ENCODE data around the gene TIMP4. TPM values are rescaled to one million over a fixed set of nuclear protein-coding genes. Genes with fewer than 3 reads are reported as not detected.

The TIMP4 gene
- polyA plus RNA-seq (2012; rRNA removed) = not detected in 2 replicates
- polyA plus RNA-seq (2012; cell fraction: cytosol; rRNA removed) = not detected in 2 replicates
- not detected in 2 replicates for polyA plus RNA-seq (2012; cell fraction: nucleus; rRNA removed)

DNA sequence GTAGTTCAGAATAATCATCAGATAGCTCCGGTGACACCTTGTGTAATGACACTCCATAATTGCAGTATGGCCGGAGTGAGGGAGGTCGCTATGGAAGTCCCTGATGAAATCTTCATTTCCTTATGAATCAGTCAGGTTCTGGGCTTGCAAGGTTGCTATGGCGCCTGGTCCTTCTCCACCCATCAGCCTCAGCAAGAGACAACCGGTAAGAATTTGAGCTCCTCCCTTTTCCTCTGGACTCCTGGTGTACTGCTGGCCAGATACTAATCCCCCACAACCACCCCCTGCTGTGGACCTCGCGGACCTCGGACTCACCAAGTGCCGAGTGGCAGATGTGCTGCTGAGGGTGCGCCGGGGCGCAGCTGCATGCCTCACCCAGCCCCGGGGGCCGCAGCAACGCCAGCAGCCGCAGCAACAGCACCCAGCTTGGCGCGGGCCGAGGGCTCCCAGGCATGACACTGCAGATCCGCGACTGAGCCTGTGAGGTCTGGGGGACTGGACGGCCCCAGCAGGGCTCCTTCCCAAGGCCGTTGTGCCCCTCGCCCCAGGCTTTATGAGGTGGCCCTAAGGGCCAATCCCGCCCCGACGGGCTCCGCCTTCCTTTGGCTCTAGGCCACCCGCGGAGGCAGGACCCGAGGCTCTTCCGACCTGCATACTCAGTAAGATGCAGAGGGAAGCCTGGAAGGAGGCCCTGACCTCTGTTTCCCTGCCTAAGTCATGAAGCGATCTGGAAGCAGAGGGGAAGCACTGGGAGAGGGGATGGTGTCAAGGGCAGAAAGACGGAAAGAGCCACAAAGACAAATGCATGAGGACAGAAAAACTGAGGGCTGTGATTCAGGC, at the start of gene TIMP4:
TSS of gene TIMP4 (minus strand) at position 526 of the 840 bp plus-strand sequence. CDS start at position 454, 72 bp downstream.
- Histone ChIP-seq H3K9ac (no peak within 1 kb of the TSS), H3K4me3 (ENCODE audit: low read depth in 2 of 2, low read length in 1 of 2) (no peak within 1 kb of the TSS), H3K9me3 (no peaks in the 10 kb centered on the region), H3K27me3 (ENCODE audit: insufficient read depth) (no peaks in the 10 kb centered on the region), H3K36me3 (replicated peaks in 1 of 2; ENCODE audit: control insufficient read depth in 1 of 2, insufficient read depth in 2 of 2, low read length in 1 of 2) (no peaks in the 10 kb centered on the region), H3F3A (replicated peaks; ENCODE audit: insufficient read depth) (peaks cover 4% of the 10 kb centered on the region), H3K79me2 (ENCODE audit: insufficient read depth) (no peaks in the 10 kb centered on the region), H3K4me2 (no peak within 1 kb of the TSS), H2AFZ (ENCODE audit: low read depth) (no peak within 1 kb of the TSS), H3K27ac (ENCODE audit: low read depth in 2 of 2, low read length in 1 of 2) (no peak within 1 kb of the TSS), H4K20me1 (ENCODE audit: insufficient read depth) (no peaks in the 10 kb centered on the region), H3K4me1 (ENCODE audit: control insufficient read depth in 1 of 2, insufficient read depth in 2 of 2, low read depth in 1 of 2, low read length in 1 of 2) (no peaks in the 10 kb centered on the region; a peak in 1 of 4 replicates), H3K9me2 (no peaks in the 10 kb centered on the region)
- ChIA-PET CTCF (interaction anchor here (1.5 to 2.3 kb wide), 3 partner anchors 15 to 24 kb away, joined by 3 to 7 read pairs (median 7); no protein-coding TSS in a partner anchor), POLR2A (no interaction called here)
- WGBS (ENCODE audit: low lambda C conversion rate) = 79% methylated on average over 11 of the region's 34 CpGs
- no peak for TF ChIP-seq JUND (IDR thresholded peaks at IDR 0.05)
- no peak for TF ChIP-seq GATA2 (CRISPR knock-in tag; IDR thresholded peaks at IDR 0.05)
- TF ChIP-seq GABPA (IDR thresholded peaks at IDR 0.05; ENCODE audit: low read depth) = no peak
- no peak for TF ChIP-seq PBX3 (IDR thresholded peaks at IDR 0.05)
- TF ChIP-seq, protein P1, sequence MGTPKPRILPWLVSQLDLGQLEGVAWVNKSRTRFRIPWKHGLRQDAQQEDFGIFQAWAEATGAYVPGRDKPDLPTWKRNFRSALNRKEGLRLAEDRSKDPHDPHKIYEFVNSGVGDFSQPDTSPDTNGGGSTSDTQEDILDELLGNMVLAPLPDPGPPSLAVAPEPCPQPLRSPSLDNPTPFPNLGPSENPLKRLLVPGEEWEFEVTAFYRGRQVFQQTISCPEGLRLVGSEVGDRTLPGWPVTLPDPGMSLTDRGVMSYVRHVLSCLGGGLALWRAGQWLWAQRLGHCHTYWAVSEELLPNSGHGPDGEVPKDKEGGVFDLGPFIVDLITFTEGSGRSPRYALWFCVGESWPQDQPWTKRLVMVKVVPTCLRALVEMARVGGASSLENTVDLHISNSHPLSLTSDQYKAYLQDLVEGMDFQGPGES (IDR thresholded peaks at IDR 0.05; ENCODE audit: low read depth, low read length) = no peak
- TF ChIP-seq NFIC (IDR thresholded peaks at IDR 0.05; ENCODE audit: borderline replicate concordance) = no peak
- no peak for TF ChIP-seq FOXJ3 (CRISPR knock-in tag; IDR thresholded peaks at IDR 0.05)
- no peak for TF ChIP-seq RFX5 (IDR thresholded peaks at IDR 0.05; ENCODE audit: low read length)
- no peak for TF ChIP-seq USF1 (IDR thresholded peaks at IDR 0.05; ENCODE audit: borderline replicate concordance, low read depth)
- DNase-seq = no peak

DNA sequence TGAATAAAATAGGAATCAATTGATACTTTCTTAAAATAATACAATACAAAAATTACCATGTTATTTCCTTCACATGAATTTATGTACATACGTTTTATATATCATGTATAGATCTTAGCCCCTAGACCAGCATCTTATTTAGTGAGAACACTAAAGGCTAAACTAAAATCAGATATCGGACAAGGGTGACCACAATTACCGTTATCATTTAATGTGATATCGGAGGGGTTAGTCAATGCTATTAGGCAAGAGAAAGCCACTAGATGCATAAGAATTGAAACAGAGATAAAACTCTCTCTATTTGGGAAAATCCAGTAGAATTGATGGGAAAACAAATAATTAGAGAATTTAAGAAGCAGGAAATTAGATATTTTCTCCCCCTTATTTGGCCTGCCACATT, 46.5 kb upstream of the TIMP4 start:
- CTCF ChIA-PET = no interaction called here
- Histone ChIP-seq H3K9me2 (no peaks in the 10 kb centered on the region), H3K27ac (ENCODE audit: low read depth in 2 of 2, low read length in 1 of 2) (no peak overlapping the region), H3K9me3 (no peaks in the 10 kb centered on the region), H3K4me1 (ENCODE audit: control insufficient read depth in 1 of 2, insufficient read depth in 2 of 2, low read depth in 1 of 2, low read length in 1 of 2) (no peaks in the 10 kb centered on the region), H4K20me1 (ENCODE audit: insufficient read depth) (no peaks in the 10 kb centered on the region), H3K9ac (no peak overlapping the region), H3F3A (replicated peaks; ENCODE audit: insufficient read depth) (no peaks in the 10 kb centered on the region), H3K36me3 (replicated peaks in 1 of 2; ENCODE audit: control insufficient read depth in 1 of 2, insufficient read depth in 2 of 2, low read length in 1 of 2) (no peaks in the 10 kb centered on the region), H3K4me3 (ENCODE audit: low read depth in 2 of 2, low read length in 1 of 2) (no peak overlapping the region), H3K4me2 (no peak overlapping the region), H3K79me2 (ENCODE audit: insufficient read depth) (no peaks in the 10 kb centered on the region), H3K27me3 (ENCODE audit: insufficient read depth) (no peaks in the 10 kb centered on the region), H2AFZ (ENCODE audit: low read depth) (no peak overlapping the region)
- POLR2A ChIA-PET = no interaction called here
- no peak for DNase-seq
- 94% methylated on average over 4 of the region's 4 CpGs for WGBS (ENCODE audit: low lambda C conversion rate)
- no peak for TF ChIP-seq RFX5 (IDR thresholded peaks at IDR 0.05; ENCODE audit: low read length)
- TF ChIP-seq SMC3 (IDR thresholded peaks at IDR 0.05; ENCODE audit: low read depth, low read length) = no peak
- TF ChIP-seq, protein P2, sequence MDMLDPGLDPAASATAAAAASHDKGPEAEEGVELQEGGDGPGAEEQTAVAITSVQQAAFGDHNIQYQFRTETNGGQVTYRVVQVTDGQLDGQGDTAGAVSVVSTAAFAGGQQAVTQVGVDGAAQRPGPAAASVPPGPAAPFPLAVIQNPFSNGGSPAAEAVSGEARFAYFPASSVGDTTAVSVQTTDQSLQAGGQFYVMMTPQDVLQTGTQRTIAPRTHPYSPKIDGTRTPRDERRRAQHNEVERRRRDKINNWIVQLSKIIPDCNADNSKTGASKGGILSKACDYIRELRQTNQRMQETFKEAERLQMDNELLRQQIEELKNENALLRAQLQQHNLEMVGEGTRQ (IDR thresholded peaks at IDR 0.05; ENCODE audit: borderline replicate concordance, low read depth, low read length) = no peak
- no peak for TF ChIP-seq YY1 (IDR thresholded peaks at IDR 0.05; ENCODE audit: low read depth)
- no peak for TF ChIP-seq RAD21 (IDR thresholded peaks at IDR 0.05; ENCODE audit: low read length)
- TF ChIP-seq ELF1 (IDR thresholded peaks at IDR 0.05) = no peak
- TF ChIP-seq CTCF (IDR thresholded peaks at IDR 0.05) = no peak
- TF ChIP-seq, protein P1 (IDR thresholded peaks at IDR 0.05; ENCODE audit: low read depth, low read length) = no peak

Measured in SK-N-SH (cell line).